Left ventricle myocardium inferior (tissue), 1 donor: ENCODE results near the gene SYT13. TPM values are rescaled to one million over a fixed set of nuclear protein-coding genes. Genes with fewer than 3 reads are reported as not detected.

Source experiments
- DNase-seq: peaks from one replicate; pipeline ENCODE4 v3.0.0-alpha.2; 2020
- H3K27ac ChIP-seq: fragments of 200-600 bp; replicated peaks from 2 replicates; pipeline ENCODE4 v1.8.0; 2021
- H3K27me3 ChIP-seq: fragments of 200-600 bp; 2 replicates; pipeline ENCODE4 v1.8.0; 2021; ENCODE audit warnings: low read depth
- H3K36me3 ChIP-seq: fragments of 200-600 bp; 2 replicates; pipeline ENCODE4 v1.8.0; 2021
- H3K4me1 ChIP-seq: fragments of 200-600 bp; 2 replicates; pipeline ENCODE4 v1.8.0; 2021
- H3K4me3 ChIP-seq: fragments of 200-600 bp; 2 replicates; pipeline ENCODE4 v1.8.0; 2021; ENCODE audit warnings: mild to moderate bottlenecking, moderate library complexity
- H3K9me3 ChIP-seq: fragments of 200-600 bp; replicated peaks from 2 replicates; pipeline ENCODE4 v1.8.0; 2021
- CTCF ChIP-seq: fragments of 200-600 bp; IDR thresholded peaks from 2 replicates; pipeline ENCODE4 v1.8.0; 2021; ENCODE audit warnings: antibody characterized with exemption, mild to moderate bottlenecking, borderline replicate concordance
- intact Hi-C: fragments of 100-400 bp; cut with micrococcal nuclease; formaldehyde crosslinking; loops from one replicate; pipeline ENCODE4 v1.11.0; 2022
- total RNA-seq: library from RNA; stranded (reverse); fragmentation: NEBNext Ultra II Directional; extraction: Animal tissue kit (Norgen Biotek cat#: 25700); gene quantifications from one replicate; pipeline ENCODE4 v1.2.1, GENCODE V29; 2021
- donor health status: DM: no; HTN: yes; CAD: no; lungs with severe emphysema.

Gene SYT13
- total RNA-seq, 1 donor from 2014 or later, result 5.9 TPM

DNA sequence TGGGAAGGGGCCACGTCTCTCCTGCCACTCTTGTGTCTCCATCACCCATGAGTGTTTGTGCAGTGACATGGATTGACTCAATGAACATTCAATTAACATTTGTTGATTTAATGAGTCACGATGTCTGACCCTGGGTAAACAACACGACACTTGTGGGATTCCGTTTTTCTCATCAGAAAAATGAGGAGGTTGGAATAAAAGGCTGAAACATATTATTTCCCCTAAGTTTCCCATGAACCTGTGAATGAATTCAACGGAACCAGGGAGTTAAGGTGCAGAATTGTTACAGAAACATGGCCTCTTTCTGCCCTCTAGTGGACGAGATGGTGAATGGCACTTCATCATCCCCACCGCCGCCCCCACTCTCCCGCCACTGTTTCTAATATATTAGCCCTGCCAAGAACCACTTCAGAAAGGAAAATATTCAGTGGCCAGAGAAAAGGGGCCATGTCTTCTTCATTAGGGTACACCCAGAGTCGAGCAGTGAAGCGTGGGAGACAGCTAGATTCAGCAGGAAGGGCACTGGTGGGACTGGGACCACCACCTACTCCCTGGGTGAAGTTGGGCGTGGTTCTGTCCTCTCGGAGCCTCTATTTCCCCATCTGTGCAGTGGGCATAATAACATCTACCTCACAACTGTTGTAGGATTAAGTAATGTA, 46.3 kb upstream of the SYT13 start:
- DNase-seq, result no peak
- intact Hi-C loops, result no loop called here
- Histone ChIP-seq H3K4me3 (peak overlapping the region; percentile 49), H3K36me3 (no peaks in the 10 kb centered on the region), H3K27me3 (peaks cover 5% of the 10 kb centered on the region), H3K4me1 (peaks cover 8% of the 10 kb centered on the region), H3K9me3 (peaks cover 4% of the 10 kb centered on the region), H3K27ac (peak overlapping the region; percentile 78)
- peak; percentile 87 for TF ChIP-seq CTCF

DNA sequence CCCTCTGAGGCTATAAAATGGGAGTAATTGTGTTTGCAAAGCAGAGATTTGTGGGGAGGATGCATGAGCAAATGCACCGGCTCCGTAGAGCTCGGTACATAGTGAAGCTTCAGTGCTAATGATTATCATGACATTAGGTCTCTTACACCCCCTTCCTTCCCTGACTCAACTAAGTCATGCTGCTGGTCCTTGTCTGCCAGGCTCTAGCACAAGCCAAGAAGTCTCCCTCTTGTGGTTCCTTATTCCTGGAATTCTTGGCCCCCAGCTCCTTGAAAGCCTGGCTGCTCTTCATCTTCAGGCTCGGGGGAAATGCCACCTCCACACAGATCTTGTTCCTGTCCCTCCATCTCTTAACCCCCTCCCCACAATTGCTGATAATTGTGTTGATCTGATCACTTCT, 45.7 kb upstream of the SYT13 start:
- no peak overlapping the region for H3K27ac ChIP-seq
- peaks cover 8% of the 10 kb centered on the region for H3K4me1 ChIP-seq
- H3K4me3 ChIP-seq, result no peak overlapping the region
- H3K27me3 ChIP-seq, result peaks cover 10% of the 10 kb centered on the region
- H3K36me3 ChIP-seq, result no peaks in the 10 kb centered on the region
- intact Hi-C loops, result no loop called here
- H3K9me3 ChIP-seq, result peaks cover 9% of the 10 kb centered on the region
- no peak for TF ChIP-seq CTCF
- no peak for DNase-seq

- Histone ChIP-seq H3K9me3 (peaks cover 13% of the 10 kb centered on the region), H3K27ac (no peak overlapping the region), H3K36me3 (no peaks in the 10 kb centered on the region), H3K4me3 (no peak overlapping the region), H3K4me1 (peaks cover 12% of the 10 kb centered on the region), H3K27me3 (peaks cover 13% of the 10 kb centered on the region)
- no peak for DNase-seq
- intact Hi-C loops, result no loop called here
- TF ChIP-seq CTCF, result no peak
Measured at GRCh38 chr11:45328726-45329125, 42.6 kb upstream of the SYT13 start.

DNA sequence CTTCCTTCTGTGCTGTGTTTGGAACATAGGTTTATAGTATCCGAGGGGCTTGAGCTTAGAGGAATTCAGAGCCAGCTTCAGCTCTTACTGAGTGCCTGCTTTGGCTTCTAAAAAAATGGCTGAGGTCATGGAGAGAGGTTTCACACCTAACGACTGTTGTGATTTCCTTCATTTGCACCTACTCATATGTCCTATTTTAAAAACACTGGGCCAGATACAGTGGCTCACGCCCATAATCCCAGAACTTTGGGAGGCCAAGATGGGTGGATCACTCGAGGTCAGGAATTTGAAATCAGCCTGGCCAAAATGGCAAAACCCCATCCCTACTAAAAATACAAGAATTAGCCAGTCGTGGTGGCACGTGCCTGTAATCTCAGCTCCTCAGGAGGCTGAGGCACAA, 38.3 kb upstream of the SYT13 start:
- H3K27me3 ChIP-seq, result peaks cover 33% of the 10 kb centered on the region
- peaks cover 15% of the 10 kb centered on the region for H3K4me1 ChIP-seq
- no peak overlapping the region for H3K4me3 ChIP-seq
- peaks cover 13% of the 10 kb centered on the region for H3K9me3 ChIP-seq
- no peak overlapping the region for H3K27ac ChIP-seq
- no peak for DNase-seq
- H3K36me3 ChIP-seq, result no peaks in the 10 kb centered on the region
- TF ChIP-seq CTCF, result no peak
- intact Hi-C loops, result no loop called here

DNA sequence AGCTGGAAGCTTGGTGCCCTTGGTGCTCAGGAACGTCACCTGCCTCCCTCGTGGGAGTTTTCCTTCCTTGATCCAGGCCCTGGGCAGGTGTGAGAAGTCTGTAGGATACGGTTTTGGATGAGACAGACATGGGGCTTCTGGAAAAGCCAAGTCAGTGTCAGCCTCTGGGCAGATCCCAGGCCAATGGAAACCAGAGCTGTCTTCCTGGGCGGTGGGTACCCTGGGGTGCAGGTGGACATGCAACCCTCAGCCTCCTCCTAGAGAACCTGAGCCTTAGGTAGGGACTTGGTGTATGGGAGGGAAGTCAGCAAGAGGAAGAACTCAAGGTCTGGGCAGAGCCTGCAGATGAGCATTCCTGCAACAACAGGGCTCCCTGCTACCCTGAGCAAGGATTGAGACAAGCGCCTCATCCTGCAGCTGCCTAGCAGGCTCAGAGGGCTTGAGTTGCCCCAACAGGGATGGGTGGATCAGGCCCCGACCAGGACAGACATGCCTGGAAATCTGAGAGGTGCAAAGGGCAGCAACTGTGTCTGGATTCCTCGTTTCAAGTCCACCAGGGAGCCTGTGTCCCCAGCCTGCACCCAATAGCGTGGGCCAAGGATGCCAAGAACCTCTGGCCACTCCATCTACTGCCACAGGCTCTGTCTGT, 37.6 kb upstream of the SYT13 start:
- Histone ChIP-seq H3K27ac (no peak overlapping the region), H3K9me3 (peaks cover 13% of the 10 kb centered on the region), H3K4me1 (peaks cover 15% of the 10 kb centered on the region), H3K36me3 (no peaks in the 10 kb centered on the region), H3K27me3 (peaks cover 38% of the 10 kb centered on the region), H3K4me3 (no peak overlapping the region)
- no peak for DNase-seq
- intact Hi-C loops, result no loop called here
- TF ChIP-seq CTCF, result no peak
